Measurements from ENCODE around the gene PSMB8.
A peak's percentile ranks its signal among the peaks of the same experiment; 100 is the strongest.
"Not testable (repeated sequence)": the region's sequence is repeated elsewhere in the genome, so short reads cannot be mapped to it uniquely, and the experiment has no call there.

The PSMB8 gene

GRCh38 chr6:32843979-32844838, at the start of gene PSMB8:
Gene PSMB8 (minus strand): TSS chr6:32844047. CDS start chr6:32843996, 51 bp downstream.
- DNase-seq (ENCODE audit: low read depth): peak; percentile 71

GRCh38 chr6:32890831-32891230, 47.0 kb upstream of the PSMB8 start:
- DNase-seq (ENCODE audit: low read depth): no peak

GRCh38 chr6:32889533-32889932, 45.7 kb upstream of the PSMB8 start:
- no peak for DNase-seq (ENCODE audit: low read depth)

DNA sequence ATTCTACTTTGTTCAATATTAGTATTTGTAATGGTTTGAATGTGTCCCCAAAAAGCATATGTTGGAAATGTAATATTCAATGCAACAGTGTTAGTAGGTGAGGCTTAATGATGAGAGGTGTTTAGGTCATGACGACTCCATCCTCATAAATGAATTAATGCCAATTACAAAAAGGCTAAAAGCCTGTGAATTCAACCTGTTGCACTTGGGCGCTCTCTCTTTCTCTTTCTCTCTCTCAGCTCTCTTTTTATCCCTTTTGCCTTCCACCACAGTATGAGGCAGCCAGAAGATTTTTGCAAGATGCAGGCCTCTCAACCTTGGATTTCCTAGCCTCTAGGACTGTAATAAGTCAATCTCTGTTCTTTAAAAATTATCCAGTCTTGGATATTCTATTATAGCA, 44.7 kb upstream of the PSMB8 start:
- DNase-seq (ENCODE audit: low read depth): no peak

- no peak for DNase-seq (ENCODE audit: low read depth)
Measured at GRCh38 chr6:32887616-32888015, 43.8 kb upstream of the PSMB8 start.

- peak; percentile 20 for DNase-seq (ENCODE audit: low read depth)
Measured at GRCh38 chr6:32886681-32887383, 43.0 kb upstream of the PSMB8 start.

DNA sequence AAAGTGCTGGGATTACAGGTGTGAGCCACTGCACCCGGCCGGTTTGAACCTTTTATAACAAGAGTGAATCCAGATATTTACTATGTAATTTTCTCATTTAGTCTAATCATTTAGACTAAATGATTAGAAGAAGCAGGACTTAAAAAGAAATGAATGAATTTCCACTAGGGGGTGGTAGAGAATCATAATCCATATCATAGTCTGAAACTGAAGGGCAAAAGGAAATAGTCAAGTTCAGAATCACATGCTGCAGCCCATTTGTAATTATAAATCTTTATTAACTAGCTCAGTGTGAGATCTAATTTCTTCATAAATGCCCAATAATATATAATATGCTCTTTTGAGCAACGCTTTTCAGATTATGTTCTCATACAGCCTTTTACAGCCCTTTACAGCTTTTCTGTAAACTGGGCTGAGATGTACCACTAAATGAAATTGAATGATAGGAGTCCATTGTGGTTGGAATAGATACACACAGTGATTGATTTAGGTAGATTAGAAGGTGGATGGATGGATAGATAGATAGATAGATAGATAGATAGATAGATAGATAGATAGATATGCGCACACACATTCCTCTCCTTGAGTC, 41.9 kb upstream of the PSMB8 start:
- peak; percentile 34 for DNase-seq (ENCODE audit: low read depth)

DNA sequence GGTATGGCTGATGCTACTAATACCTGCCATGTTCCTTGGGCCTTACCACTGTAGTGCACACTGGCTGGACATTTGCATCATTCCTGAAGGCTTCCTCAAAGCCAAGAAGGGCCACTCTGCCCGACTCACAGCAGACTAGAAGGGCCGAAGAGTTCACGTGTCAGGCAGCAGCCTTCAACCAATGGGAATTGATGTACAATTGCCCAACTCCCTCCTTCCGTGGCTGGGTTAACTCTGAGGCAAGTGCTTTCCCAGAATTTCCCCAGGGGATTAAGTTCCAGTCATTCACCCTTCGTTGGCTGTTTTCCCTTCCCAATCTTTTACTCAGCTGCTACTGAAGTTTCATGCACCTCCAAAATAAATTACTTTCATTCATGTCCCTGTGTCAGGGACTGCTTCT, 39.9 kb upstream of the PSMB8 start:
- peak; percentile 44 for DNase-seq (ENCODE audit: low read depth)

DNA sequence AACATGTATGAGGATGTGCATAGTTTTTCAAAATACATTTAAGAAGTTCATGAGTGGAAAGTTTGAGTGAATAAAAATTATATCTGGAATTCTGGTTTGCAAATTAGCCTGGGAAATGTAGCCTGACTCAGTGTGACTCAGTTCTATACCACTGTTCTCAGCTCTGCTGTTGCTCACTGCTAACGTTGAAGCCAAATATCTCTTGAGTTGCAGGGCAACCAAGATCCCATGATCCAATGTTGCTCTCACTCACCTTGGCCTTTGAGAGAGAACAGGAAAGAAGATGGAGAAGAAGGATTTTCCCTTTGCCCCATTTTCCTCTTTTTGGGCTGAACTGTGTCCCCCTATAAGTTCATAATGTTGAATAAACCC, 39.0 kb upstream of the PSMB8 start:
- peak; percentile 30 for DNase-seq (ENCODE audit: low read depth)

DNA sequence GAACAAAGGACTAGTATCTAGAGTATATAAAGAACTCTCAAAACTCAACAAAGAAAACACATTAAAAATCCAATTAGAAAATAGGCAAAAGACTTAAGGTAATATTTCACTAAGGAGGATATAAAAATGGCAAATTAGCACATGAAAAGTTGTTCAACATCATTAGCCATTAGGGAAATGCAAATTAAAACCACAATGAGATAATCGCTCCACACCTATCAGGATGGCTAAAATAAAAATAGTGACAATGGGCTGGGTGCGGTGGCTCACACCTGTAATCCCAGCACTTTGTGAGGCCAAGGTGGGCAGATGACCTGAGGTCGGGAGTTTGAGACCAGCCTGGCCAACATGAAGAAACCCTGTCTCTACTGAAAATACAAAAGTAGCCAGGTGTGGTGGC, 37.1 kb upstream of the PSMB8 start:
- not testable (repeated sequence) for DNase-seq (ENCODE audit: low read depth)

DNA sequence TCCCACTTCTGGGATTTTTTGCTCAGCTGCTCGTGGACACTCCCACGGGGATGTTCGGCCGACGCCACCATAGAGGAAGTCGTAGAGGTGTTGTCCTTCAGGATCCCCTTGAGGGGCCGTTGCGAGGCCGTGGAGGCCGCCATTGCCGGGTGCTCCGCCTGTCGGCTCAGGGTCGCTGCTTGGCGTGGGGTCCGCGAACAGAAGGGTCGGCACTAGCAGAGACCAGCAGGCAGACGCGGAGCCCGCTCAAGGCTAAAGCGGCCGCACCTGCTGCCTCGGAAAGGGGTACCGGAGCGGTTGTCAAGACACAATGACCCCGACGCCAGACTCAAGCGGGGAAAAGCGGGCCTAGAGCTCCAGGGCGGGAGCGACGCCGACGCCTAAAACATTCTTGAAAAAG, 35.8 kb upstream of the PSMB8 start:
- no peak for DNase-seq (ENCODE audit: low read depth)

- no peak for DNase-seq (ENCODE audit: low read depth)
Measured at GRCh38 chr6:32876603-32877002, 32.8 kb upstream of the PSMB8 start.

- not testable (repeated sequence) for DNase-seq (ENCODE audit: low read depth)
Measured at GRCh38 chr6:32873947-32874346, 30.1 kb upstream of the PSMB8 start.

- DNase-seq (ENCODE audit: low read depth): peak; percentile 11
Measured at GRCh38 chr6:32868257-32868788, 24.5 kb upstream of the PSMB8 start.

- DNase-seq (ENCODE audit: low read depth): no peak
Measured at GRCh38 chr6:32867554-32868256, 23.9 kb upstream of the PSMB8 start.

GRCh38 chr6:32867022-32867477, 23.2 kb upstream of the PSMB8 start:
- no peak for DNase-seq (ENCODE audit: low read depth)

DNA sequence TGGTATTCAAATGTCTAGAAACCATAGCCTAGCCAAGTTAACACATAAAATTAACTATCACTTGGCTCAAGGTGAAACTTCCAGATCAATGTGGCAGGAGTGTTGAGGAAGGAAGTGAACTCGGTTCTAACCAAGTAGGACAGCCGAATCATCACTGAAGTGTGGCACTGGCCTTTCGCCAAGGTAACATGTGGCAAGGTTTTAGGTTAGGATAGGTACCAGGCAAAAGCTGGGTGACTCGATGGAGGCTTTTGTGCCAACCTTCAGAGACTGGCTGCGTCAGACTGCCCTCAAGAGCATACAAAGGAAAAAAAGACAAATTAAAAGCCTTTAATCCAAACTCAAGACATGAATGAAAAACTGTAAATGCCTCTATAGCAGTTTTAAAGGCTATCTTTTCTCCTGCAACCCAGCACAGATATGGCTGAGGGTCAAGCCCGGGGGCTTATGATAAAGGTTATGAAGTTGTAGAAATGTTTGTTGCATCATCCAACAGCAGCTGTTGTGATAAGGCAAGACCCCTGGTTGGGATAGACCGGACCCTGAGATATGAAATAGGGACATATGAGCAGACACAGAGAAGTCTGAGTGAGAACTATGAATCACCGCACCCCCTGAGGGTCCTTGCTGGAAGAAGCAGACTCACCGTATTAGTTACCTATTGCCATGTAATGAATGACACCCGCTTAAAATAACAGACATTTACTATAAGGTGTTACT, 22.0 kb upstream of the PSMB8 start:
- no peak for DNase-seq (ENCODE audit: low read depth)

- no peak for DNase-seq (ENCODE audit: low read depth)
Measured at GRCh38 chr6:32862725-32863124, 18.9 kb upstream of the PSMB8 start.

GRCh38 chr6:32860674-32861073, 16.8 kb upstream of the PSMB8 start:
- no peak for DNase-seq (ENCODE audit: low read depth)

DNA sequence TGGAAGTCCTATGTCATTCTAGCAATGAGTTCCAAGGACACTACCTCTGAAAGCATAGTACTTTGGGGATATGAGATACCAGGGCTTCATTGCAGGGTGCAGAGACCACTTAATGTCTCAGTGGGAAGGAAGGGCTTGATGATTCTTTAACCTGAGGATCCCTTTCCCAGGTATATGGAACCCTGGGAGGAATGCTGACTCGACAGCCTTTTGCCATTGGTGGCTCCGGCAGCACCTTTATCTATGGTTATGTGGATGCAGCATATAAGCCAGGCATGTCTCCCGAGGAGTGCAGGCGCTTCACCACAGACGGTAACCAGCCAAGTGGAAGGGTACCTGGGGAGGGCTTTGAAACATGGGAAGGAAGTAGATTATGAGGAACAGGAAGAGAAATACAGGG, 14.3 kb upstream of the PSMB8 start:
- no peak for DNase-seq (ENCODE audit: low read depth)

DNA sequence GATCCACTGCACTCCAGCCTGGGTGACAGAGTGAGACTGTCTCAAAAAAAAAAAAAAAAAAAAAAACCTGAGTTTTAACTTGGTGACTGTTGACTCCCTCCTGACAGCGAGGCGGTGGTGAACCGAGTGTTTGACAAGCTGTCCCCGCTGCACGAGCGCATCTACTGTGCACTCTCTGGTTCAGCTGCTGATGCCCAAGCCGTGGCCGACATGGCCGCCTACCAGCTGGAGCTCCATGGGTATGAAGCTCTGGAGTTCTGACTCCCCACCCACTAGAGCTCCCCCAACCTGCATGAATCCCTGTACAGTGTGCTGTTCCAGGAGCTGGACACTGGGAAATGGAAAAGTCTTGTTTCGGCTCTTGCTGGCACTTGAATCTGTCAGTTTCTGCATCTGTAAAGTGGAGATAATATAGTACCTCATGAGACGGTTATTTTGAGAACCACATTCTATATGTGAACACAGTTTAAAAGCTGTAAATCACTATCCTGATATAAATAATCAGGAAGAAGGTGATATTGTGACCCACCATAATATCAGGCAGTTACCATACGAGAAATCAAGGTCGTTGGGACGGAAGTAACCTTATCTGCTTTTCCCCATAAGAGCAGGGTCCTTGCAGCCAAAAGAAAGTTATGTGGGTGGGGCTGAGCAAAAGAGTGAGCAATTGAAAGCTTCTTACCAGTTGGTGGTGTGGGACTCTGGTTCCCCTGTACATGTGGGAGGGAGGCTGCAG, 13.5 kb upstream of the PSMB8 start:
- DNase-seq (ENCODE audit: low read depth): no peak
